HTERT RPE-1 (cell line): ENCODE results near the gene UGGT2.
"Not testable (repeated sequence)": the region's sequence is repeated elsewhere in the genome, so short reads cannot be mapped to it uniquely, and the experiment has no call there.

Experiments
- in situ Hi-C: fragments of 300-500 bp; cut with MboI; formaldehyde crosslinking; loops from 4 replicates; pipeline ENCODE4 v1.14.3; 2020; ENCODE audit warnings: low sequenced_read_pairs

UGGT2 gene

DNA sequence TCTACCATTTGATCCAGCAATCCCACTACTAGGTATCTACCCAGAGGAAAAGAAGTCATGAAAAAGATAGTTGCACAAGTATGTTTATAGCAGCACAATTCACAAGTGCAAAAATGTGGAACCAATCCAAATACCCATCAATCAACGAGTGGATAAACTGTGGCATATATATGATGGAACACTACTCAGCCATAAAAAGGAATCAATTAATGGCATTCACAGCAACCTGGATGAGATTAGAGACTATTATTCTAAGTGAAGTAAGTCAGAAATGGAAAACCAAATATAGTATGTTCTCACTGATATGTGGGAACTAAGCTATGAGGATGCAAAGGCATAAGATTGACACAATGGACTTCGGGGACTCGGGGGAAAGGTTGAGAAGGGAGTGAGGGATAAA lies 1.3 kb downstream of the UGGT2 start:
- in situ Hi-C loops = not testable (repeated sequence)

DNA sequence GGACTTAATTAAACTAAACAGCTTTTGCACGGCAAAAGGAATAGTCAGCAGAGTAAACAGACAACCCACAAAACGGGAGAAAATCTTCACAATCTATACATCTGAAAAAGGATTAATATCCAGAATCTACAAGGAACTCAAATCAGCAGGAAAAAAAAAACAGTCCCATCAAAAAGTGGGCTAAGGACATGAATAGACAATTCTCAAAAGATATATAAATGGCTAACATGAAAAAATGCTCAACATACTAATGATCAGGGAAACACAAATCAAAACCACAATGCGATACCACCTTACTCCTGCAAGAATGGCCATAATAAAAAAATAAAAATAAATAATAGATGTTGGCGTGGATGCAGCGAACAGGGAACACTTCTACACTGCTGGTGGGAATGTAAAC lies 1.7 kb downstream of the UGGT2 start:
- in situ Hi-C loops = not testable (repeated sequence)

DNA sequence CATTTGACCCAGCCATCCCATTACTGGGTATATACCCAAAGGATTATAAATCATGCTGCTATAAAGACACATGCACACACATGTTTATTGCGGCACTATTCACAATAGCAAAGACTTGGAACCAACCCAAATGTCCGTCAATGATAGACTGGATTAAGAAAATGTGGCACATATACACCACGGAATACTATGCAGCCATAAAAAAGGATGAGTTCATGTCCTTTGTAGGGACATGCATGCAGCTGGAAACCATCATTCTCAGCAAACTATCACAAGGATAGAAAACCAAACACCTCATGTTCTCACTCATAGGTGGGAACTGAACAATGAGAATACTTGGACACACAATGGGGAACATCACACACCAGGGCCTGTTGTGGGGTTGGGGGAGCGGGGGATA lies 2.2 kb downstream of the UGGT2 start:
- in situ Hi-C loops = not testable (repeated sequence)

DNA sequence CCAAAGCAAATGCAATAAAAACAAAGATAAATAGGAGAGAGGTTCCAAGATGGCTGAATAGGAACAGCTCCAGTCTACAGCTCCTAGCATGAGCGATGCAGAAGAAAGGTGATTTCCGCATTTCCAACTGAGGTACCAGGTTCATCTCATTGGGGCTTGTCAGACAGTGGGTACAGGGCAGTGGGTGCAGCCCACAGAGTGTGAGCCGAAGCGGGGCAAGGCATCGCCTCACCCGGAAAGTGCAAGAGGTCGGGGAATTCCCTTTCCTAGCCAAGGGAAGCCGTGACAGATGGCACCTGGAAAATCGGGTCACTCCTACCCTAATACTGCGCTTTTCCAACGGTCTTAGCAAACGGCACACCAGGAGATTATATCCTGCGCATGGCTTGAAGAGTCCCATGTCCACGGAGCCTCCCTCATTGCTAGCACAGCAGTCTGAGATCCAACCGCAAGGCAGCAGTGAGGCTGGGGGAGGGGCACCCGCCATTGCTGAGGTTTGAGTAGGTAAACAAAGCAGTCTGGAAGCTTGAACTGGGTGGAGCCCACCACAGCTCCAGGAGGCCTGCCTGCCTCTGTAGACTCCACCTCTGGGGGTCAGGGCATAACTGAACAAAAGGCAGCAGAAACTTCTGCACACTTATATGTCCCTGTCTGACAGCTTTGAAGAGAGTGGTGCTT lies 6.6 kb downstream of the UGGT2 start:
- in situ Hi-C loops = not testable (repeated sequence)

DNA sequence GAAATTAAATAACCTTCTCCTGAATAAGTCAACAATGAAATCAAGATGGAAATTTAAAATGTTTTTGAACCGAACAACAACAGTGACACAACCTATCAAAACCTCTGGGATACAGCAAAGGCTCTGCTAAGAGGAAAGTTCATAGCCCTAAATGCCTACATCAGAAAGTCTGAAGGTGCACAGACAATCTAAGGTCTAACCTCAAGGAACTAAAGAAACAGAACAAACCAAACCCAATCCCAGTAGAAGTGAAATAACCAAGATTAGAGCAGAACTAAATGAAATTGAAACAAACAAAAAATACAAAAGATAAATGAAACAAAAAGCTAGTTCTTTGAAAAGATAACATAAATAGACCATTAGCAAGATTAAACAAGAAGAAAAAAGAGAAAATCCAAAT lies 9.0 kb downstream of the UGGT2 start:
- in situ Hi-C loops = no loop called here

DNA sequence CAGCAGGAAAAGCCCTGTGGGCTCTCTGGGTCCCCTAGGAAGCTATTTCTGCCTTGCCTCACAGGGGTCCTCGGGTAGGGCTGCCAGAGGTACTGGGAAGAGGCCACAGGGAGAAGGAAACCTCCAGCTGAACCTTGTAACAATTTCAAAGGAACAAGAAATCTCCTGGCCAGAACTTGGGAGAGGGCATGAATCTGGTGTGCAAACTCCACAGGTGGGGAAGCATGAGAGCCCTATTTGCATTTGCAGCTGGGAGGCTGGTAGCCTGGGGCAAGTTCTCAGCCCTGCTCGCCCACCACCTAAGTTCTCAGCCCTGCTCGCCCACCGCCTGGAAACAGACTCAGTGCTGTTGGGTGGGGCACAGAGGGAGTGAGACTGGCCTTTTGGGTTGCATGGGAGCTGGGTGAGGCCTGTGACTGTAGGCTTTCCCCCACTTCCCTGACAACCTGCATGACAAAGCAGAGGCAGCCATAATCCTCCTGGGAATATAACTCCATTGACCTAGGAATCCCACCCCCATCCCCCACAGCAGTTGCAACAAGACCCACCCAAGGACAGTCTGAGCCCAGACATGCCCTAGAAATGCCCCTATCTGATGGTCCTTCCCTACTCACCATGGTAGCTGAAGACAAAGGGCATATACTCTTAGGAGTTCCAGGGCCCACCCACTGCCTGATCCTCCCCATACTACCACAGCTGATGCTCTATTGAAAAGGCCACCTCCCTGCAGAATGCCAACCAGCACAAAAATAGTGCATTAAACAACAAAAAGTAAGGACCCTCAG lies 11.7 kb downstream of the UGGT2 start:
- in situ Hi-C loops = no loop called here

DNA sequence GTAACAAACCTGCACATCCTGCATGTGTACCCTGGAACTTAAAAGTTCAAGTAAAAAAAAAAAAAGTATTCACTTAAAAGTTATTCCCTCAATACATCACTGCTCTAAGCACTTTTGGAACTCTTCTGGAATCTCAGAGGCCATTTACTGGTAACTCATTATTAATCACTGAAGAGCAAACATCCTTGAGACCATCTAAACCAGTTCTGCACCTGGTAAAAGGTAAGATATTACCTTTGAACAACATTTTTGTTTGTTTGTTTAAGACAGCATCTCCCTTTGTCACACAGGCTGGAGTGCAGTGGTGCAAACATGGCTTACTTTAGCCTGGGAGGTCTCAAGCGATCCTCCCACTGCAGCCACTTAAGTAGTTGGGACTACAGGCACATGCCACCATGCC lies 16.7 kb downstream of the UGGT2 start:
- in situ Hi-C loops = no loop called here

DNA sequence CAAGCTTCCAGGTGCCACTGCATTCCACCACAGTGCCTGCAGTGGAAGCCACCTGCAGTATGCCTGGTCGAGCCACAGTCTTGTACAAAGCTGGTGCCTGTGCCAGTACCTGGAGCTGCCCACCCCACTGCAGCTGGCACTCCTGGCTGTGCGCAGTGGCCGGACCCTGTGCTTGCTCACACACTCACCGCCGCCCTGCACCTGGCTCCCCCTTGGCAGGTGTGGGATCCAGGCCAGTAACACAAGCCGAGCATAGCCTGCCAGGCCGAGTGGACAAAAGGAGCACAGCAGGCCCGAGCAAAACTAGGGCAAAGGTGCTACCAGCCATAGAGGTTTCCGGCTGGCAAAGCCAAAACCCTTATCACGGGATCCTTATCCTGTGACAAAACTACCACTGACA lies 18.5 kb downstream of the UGGT2 start:
- in situ Hi-C loops = no loop called here

DNA sequence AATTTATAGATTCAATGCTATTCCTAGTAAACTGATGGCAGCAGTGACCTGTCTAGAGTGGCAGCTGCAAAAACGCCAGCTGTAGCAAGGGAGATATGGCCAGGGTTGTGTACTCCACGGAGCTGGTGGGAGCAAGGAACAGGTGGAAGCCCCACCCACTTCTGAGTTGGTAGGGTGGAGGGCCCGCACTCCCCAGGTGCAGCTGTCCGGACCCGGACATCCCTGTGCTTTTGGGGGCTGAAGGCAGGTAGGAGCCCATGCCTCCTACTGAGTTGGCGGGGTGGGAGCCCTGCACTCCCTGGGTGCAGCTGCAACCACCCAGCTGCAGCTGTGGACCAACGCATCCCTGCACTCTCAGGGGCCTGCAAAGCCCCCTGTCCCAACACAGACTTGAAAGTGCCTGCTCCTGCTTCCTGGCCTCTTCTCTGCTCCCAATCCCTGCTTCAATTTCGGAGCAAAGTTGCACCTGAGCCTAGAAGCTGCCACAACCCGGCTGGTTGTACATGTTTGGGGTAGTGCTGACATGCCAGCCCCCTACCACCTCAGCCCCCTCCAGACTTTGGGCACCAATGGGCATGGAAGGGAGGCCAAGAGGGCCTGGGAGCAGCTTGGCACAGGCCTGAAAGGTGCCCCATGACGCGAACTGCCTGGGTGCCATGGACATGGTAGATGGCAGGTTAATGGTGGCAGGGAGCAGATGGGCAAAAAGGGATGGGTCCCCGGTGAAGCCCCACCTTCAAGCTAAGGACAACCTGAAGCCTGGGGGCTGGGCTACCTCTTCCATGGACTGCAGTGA lies 19.8 kb downstream of the UGGT2 start:
- in situ Hi-C loops = no loop called here

DNA sequence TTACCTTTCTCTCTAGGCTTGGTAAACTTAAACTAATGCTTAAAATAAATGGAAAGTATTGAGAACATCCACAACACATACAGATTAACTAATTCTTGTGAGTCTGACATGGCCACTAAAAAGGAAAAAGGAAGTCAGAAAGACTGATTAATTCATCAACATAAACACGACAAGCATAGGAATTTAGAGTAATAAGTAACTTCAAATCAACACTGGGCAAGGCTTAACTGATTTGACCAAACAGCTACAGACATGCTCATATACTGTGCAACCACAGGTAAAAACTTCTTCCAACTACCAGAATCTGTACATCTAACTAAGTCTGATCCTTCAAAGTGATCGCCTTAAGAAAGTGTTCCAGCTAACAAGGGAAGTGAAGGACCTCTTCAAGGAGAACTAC lies 20.5 kb downstream of the UGGT2 start:
- in situ Hi-C loops = no loop called here

DNA sequence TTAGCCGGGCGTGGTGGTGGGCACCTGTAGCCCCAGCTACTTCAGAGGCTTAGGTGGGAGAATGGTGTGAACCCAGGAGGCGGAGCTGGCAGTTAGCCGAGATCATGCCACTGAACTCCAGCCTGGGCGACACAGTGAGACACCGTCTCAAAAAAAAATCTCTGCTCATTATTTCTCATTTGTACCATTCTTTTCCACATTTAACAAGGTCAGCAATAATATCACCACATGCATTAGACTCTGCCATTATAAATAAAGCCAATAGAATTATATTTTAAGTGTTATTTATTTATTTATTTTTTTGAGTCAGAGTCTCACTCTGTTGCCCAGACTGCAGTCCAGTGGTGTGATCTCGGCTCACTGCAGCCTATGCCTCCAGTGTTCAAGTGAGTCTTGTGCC lies 24.2 kb downstream of the UGGT2 start:
- in situ Hi-C loops = no loop called here

DNA sequence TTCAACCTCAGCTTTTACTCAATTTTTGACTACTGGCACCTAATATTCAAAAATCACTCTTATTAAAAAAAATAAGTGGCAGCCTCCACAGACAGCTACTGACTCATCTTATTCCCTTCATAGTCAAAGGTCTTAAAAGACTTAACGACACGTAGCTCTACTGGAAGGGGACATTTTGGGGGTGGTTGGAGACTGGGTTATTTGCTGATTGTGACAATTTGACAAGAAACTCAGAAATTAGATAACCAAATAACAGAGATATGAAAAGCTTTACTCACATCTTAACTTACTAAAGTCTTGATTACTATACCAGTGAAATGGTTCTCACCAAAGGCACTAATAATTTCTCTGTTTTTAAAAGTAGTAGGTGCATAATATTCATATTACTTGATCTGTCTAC lies 25.7 kb downstream of the UGGT2 start:
- in situ Hi-C loops = no loop called here

DNA sequence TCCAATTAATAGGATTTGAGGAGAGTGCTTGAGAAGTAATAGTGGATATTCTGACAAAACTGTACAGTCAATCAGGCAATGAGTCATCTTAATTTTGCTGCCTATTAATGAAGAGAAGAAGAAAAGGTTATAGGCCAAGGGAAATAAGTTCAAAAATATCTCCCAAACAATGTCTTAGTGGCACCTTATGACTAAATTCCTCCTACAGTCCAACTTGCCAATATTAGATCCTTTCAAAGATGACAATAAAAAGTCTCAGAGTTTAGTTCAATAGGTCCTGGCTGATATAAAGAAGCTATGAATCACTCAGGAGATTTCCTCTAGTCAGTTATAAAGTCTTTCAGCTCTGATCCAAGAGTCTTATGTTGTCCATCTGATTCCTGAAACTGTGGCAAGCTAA lies 27.9 kb downstream of the UGGT2 start:
- in situ Hi-C loops = no loop called here

DNA sequence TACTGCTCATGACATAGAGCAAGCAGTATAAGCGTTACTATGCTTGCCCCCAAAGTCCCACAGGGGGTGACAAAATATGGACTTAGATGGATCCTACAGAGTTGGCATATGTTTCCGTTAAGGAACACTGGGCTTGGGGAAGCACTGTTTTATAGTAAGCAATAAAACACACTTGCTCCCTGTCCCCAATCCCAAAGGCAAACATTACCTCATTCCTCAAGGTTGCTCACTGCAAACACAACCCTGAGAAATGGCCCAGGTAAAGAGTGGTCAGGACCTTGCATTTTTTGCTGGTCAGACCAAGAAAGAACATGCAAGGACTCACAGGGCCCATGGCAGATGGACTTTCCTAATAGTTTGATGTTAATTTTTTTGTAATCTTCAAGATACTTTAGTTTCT lies 32.3 kb downstream of the UGGT2 start:
- in situ Hi-C loops = no loop called here

DNA sequence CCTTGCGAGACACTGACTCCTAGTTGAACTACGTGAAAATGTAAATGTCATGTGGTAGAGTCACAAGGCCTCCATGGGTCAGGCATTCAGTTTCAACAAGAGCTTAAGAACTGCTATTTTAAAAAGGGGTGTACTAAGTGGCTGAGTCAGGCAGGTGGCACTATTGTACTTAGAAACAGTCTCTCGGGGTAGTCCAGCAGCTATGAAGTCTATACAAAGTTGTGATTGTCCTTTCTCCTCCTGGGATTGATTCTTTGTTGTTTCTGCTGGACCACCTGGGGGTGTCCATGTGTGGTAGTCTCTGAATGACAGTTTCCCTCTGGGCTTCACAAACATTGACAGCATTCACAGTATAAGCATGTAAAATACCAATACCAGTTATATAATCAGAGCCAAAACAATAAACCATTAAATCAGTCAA lies 33.0 kb downstream of the UGGT2 start:
- in situ Hi-C loops = no loop called here

DNA sequence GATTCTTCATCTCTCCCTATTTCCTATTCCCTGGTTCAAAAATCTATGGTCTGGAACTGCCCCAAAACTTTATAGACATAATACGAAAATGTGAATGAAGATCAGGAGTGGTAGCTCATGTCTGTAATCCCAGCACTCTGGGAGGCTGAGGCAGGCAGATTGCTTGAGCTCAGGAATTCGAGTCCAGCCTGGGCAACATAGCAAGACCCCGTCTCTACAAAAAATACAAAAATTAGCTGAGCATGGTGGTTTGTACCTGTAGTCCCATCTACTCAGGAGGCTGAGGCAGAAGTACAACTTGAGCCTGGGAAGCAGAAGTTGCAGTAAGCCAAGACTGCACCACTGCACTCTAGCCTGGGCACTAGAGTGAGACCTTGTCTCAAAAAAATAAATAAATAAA lies 35.1 kb downstream of the UGGT2 start:
- in situ Hi-C loops = no loop called here

DNA sequence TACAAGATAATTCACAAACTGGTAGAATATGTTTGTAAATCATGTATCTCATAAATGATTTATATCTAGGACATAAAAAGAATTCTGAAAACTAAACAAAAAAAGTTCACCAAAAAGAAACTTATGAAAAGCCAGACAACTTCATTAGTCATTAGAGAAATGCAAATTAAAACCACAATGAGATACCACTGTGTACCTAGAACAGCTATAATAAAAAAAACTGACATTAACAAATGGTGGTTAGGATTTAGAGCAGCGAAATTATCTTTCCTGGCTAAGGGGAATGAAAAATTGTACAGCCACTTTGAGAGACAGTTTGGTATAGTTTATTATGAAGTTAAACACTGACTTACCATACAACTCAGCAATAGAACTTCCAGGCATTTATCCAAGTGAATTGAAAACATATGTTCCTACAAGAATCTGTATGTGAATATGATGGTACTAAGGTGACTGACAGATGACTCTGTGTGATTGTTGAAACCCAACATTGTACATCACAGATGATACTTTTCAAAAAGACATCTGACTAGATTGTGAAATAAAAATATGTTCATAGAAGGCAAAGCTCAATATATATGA lies 41.8 kb downstream of the UGGT2 start:
- in situ Hi-C loops = no loop called here

DNA sequence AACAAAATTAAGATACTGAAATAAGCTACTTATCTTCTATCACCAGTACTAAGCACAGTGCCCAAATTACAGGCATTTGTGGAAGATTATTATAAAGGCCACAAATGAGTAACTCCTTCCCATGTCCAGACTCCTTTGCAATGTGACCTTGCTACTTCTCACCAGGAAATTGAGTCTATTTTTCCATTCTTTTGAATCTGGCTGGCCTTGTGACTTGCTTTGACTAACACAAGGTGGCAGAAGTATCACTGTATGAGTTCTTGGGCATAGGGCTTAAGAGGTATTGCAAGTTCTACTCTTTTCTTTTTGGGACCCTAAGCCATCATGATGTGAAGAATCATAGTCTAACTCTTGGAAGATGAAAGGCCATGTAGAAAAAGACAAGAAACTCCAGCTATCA lies 49.9 kb downstream of the UGGT2 start:
- in situ Hi-C loops = no loop called here

DNA sequence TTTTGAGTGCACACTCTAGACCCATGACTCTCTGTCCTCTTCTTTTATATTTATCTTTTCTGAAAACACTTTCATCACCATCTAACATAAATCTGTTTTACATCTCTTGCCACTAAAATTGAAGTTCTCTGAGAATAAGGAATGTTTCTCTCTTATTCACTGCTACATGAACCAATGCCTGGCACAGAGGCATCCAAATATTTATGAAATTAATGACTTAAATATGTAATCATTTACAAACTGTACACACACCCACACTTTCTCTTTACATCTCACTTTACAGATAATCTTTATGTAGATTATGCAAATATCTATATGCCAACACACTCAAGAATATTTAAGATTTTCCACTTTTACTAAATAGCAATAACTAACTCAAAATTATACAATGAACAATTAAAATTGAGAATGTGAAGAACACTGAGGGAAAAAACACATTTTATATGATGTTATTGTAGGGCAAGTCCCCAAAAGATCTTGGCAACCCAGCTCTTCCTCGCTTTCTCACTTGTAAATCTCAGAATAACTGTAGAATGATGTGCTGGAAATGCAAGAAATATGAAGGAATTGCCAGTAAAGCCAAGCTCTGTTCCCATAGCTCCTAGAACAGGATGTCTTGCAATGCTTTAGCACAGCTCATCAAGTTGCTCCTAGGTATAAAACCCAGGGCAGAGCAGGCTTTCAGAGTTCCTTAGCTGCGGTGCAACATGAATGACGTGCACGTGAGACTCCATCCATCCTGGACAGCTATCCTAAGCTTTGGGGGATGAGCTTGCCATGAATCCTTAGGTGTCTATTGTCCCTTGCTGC lies 50.7 kb downstream of the UGGT2 start:
- in situ Hi-C loops = no loop called here

DNA sequence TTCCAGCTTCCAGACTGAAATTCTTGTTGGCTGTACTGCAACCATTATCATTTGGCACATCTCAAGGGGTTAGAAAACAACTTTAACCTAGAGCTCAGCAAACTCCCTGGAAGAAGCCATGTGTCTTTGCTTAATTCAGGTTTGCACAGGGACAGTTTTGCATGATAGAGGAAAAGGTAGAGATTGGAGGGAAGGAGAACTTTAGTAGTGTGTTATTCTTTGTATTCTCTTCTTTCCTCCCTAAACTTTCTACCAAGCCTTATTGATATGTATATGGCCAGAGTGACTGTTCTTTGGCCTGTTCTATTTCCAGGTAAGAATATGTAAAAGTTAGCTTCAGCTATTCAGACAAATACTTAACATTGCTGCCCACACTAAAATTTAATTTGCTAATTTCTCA lies 53.1 kb downstream of the UGGT2 start:
- in situ Hi-C loops = no loop called here

DNA sequence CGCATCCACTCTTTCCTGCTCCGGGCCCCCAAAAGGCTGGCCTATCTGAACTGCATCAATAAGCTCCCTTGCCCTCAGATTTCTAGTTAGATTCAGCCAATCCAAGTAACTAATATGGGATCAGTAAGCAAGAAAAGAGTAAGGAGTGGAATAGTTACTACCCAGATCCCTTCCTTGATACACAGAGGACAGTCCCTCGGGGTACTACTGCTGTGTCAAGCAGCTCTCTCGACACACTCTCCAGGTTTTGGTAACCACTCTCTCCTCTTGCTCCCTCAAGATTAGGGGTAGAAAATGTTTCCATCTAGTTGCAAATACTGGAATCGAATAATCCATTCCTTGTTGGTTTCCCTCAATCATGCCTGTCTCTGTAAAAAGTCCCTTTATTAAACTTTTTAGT lies 65.4 kb downstream of the UGGT2 start:
- in situ Hi-C loops = no loop called here
